Coronary artery (tissue), 2 donors: Measurements from ENCODE around the gene UBE2E2.

ENCODE experiments used
- DNase-seq: peaks from one replicate; pipeline ENCODE4 v3.0.0-alpha.2; 2017; ENCODE audit warnings: low spot score
- H3K27ac ChIP-seq, 2 donors: fragments of 200-600 bp; sonication (generic); one replicate each; pipeline ENCODE4 v1.5.1; 2016 to 2019
- H3K4me3 ChIP-seq: fragments of 200-600 bp; sonication (generic); 2 replicates; pipeline ENCODE4 v1.5.1; 2016; ENCODE audit warnings: mild to moderate bottlenecking, moderate library complexity
- TF ChIP-seq, protein P1 (sequence below): fragments of 200-600 bp; sonication (generic); IDR thresholded peaks from one replicate; pipeline ENCODE4 v1.5.1; 2019; ENCODE audit warnings: antibody characterized with exemption

The UBE2E2 gene

GRCh38 chr3:23192816-23193215 is 10.3 kb upstream of the UBE2E2 start:
- Histone ChIP-seq H3K27ac (no peak overlapping the region), H3K4me3 (no peak overlapping the region)
- TF ChIP-seq, protein P1, sequence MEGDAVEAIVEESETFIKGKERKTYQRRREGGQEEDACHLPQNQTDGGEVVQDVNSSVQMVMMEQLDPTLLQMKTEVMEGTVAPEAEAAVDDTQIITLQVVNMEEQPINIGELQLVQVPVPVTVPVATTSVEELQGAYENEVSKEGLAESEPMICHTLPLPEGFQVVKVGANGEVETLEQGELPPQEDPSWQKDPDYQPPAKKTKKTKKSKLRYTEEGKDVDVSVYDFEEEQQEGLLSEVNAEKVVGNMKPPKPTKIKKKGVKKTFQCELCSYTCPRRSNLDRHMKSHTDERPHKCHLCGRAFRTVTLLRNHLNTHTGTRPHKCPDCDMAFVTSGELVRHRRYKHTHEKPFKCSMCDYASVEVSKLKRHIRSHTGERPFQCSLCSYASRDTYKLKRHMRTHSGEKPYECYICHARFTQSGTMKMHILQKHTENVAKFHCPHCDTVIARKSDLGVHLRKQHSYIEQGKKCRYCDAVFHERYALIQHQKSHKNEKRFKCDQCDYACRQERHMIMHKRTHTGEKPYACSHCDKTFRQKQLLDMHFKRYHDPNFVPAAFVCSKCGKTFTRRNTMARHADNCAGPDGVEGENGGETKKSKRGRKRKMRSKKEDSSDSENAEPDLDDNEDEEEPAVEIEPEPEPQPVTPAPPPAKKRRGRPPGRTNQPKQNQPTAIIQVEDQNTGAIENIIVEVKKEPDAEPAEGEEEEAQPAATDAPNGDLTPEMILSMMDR = no peak
- DNase-seq = no peak

DNA sequence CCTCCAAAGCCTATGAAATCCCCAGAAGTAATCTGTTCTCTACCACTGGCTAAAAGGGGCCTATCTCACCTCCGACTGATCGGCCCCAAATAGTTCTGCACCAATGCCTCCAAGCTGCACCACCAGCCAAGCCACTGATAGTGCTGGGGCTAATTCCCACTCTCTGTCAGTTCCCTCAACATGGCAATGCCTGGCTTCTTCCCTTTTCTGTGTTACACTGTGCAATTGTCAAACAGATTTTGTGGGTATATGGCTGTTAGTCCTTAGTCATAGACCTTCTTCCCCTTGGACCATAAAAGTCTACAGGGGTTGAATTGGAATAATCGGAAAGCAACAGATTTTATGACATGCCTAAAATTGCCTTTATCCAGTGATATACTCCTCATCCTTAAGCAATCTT is 9.3 kb upstream of the UBE2E2 start:
- H3K4me3 ChIP-seq = no peak overlapping the region
- no peak for DNase-seq
- no peak overlapping the region for H3K27ac ChIP-seq
- TF ChIP-seq, protein P1 = no peak

DNA sequence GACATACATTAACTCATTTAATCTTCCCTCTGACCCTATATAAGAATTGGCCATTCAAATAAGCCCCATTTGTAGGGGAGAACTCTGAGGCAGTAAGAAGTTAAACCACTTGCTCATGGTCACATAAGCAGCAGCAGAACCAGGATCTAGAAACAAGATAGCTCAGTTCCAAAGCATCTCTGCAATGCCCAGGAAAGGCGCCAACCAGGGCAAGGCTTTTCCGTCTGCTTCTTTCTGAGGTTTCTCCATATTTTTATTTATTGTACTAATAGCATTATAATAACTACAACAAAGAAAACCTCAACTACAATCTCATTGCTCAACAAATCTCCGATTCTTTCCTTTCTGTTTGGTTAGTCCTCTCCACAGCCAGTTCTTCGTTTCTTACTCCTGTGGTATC is 4.3 kb upstream of the UBE2E2 start:
- peak overlapping the region in 1 of 2 donors; percentile 65 for H3K27ac ChIP-seq
- H3K4me3 ChIP-seq = no peak overlapping the region
- TF ChIP-seq, protein P1 = no peak
- no peak for DNase-seq

- TF ChIP-seq, protein P1 = no peak
- H3K27ac ChIP-seq = peak overlapping the region in 1 of 2 donors; percentile 61
- H3K4me3 ChIP-seq = no peak overlapping the region
- DNase-seq = no peak
These were observed 3.5 kb upstream of the UBE2E2 start for GRCh38 chr3:23199649-23200048.

DNA sequence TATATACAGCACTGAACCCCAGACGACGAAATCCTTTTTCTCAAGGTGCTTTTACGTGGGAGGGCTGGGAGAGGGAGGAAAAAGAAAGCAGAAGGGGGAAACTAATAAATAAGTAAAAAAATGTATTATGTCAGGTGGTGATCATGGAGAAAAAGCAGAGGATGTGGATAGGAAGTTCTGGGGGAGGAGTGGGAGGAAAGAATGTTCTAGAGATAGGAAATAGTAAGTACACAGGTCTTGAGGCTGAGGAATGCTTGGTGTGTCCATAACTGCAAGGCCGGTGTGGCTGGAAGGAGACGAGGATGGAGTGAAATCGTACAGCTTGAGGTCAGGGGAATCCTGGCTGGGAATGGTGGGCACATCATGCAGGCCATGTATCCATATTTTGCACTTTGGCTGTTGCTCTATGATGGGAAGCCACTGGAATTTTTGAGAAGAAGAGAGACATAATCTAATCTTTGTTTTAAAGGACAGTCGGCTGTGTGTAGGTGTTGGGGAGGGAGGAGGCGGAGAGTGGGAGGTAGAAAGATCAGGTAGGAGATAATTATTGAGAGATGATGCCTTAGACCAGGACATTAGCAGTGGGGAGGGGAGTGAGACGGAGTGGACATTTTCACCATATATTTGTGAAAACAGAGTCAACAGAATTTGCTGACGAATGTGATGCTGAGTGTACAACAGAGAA is 1.8 kb upstream of the UBE2E2 start:
- DNase-seq = no peak
- TF ChIP-seq, protein P1 = no peak
- H3K4me3 ChIP-seq = no peak overlapping the region
- no peak overlapping the region for H3K27ac ChIP-seq

- Histone ChIP-seq H3K4me3 (peak overlapping the region; percentile 97), H3K27ac (peak overlapping the region; percentile 87 to 95)
- TF ChIP-seq, protein P1 = no peak
- peak; percentile 82 for DNase-seq
These were observed 765 bp upstream of the UBE2E2 start for GRCh38 chr3:23202203-23202920.
